ENCODE data around the gene LRP1B.

- TF ChIP-seq POLR2AphosphoS5 (IDR thresholded peaks at IDR 0.05) = no peak
- no peak for TF ChIP-seq CTCF (IDR thresholded peaks at IDR 0.05; ENCODE audit: poor library complexity, severe bottlenecking)
- no peak for TF ChIP-seq EP300 (conservative IDR thresholded peaks at IDR 0.05; ENCODE audit: poor library complexity, severe bottlenecking)
- no peak for TF ChIP-seq REST (IDR thresholded peaks at IDR 0.05; ENCODE audit: borderline replicate concordance)
- no peak for TF ChIP-seq MXI1 (conservative IDR thresholded peaks at IDR 0.05; ENCODE audit: poor library complexity, severe bottlenecking)
- no peak for TF ChIP-seq SMC3 (conservative IDR thresholded peaks at IDR 0.05; ENCODE audit: poor library complexity)
- TF ChIP-seq EZH2 (IDR thresholded peaks at IDR 0.05; ENCODE audit: borderline replicate concordance, insufficient read depth, low read length, poor library complexity, severe bottlenecking) = no peak
- TF ChIP-seq TAF1 (IDR thresholded peaks at IDR 0.05; ENCODE audit: low read depth) = no peak
- no peak for TF ChIP-seq RAD21 (conservative IDR thresholded peaks at IDR 0.05)
These were observed 548.6 kb downstream of the LRP1B start for GRCh38 chr2:141582213-141582612.

Data from neural cell (in vitro differentiated cells).